HUES48 (cell line): ENCODE results near the gene XXYLT1.

Experiments used
- H3K27ac ChIP-seq: one replicate; pipeline ENCODE4 v1.7.0; 2013; ENCODE audit warnings: low read depth, low read length, inconsistent platforms
- H3K27me3 ChIP-seq: 2 replicates; pipeline ENCODE4 v1.6.1; 2013; ENCODE audit warnings: mild to moderate bottlenecking, low read length; ENCODE audit not compliant: control insufficient read depth, insufficient read depth
- H3K36me3 ChIP-seq: 2 replicates; pipeline ENCODE4 v1.6.1; 2013; ENCODE audit warnings: low read length; ENCODE audit not compliant: control insufficient read depth, insufficient read depth
- H3K4me1 ChIP-seq: 2 replicates; pipeline ENCODE4 v1.6.1; 2013; ENCODE audit warnings: mild to moderate bottlenecking, low read length; ENCODE audit not compliant: control insufficient read depth, insufficient read depth
- H3K4me3 ChIP-seq: 2 replicates; pipeline ENCODE4 v1.5.1; 2013; ENCODE audit warnings: mild to moderate bottlenecking, low read depth, low read length
- H3K9ac ChIP-seq: 2 replicates; pipeline ENCODE4 v1.6.1; 2013; ENCODE audit warnings: mild to moderate bottlenecking, low read depth, low read length, moderate library complexity
- H3K9me3 ChIP-seq: 2 replicates; pipeline ENCODE4 v1.6.1; 2013; ENCODE audit warnings: low read length; ENCODE audit not compliant: control insufficient read depth, insufficient read depth

Gene XXYLT1

DNA sequence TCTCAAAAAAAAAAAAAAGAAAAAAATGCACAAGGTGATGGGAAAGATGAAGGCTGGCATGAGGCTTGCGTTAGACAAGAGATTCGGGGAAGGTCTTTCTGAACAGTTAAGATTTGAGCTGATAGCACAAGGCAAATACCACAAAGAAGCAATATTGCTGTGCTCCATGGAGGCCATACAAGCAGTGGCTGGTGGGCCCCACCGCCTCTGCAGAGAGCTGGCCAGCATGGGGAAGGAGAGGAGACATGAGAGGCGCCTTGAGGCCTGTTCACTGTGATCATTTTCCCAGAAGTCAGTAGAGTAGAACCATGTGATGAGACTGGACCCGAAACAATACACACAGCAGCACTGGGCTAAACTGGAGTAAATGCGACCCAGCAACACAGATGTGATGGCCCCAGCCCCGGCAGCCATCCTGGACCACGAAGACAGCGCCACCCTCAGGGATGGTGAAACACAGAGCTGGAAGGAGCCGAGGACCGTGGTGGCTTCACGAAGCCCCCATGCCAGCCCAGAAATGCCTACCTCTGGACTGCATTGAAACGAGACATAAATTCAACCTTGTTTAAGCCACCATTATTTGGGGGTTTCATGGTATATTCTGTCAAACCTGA, 5.5 kb downstream of the XXYLT1 start:
- Histone ChIP-seq H3K4me1 (peaks cover 13% of the 10 kb centered on the region), H3K36me3 (peaks cover 34% of the 10 kb centered on the region), H3K27ac (no peak overlapping the region), H3K9me3 (no peaks in the 10 kb centered on the region), H3K9ac (no peak overlapping the region), H3K4me3 (no peak overlapping the region), H3K27me3 (no peaks in the 10 kb centered on the region)

DNA sequence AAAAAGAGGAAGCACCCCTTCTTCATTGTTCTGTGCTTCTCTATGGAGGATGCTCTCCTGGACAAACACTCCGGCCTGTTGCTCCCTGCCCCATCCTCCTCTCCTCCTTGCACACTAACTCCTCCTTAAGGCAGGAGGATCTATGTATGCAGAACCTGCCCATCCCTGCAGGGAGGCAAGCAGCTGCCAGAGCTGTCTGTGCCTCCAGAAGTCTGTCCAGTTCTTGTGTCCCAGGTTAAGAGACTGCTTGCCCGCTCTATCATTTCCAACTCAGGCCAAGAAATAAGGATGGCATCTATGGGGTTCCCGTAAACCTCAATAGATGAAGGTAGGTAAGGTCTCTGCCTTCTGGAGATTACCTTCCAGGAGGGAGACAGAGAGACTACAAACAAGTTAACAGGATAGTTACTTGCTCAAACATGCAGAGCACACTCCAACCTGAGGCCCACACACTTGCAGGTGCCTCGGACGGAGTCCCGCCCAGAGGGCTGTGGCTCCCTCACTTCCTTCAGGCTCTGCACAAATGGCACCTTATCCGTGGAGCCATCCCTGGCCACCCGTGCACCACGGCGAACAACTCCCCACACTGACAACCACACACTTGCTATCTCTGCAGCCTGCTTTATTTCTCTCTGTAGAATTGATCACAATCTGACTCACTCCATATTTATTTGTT, 6.9 kb downstream of the XXYLT1 start:
- peaks cover 29% of the 10 kb centered on the region for H3K36me3 ChIP-seq
- no peak overlapping the region for H3K27ac ChIP-seq
- no peak overlapping the region for H3K4me3 ChIP-seq
- H3K27me3 ChIP-seq: no peaks in the 10 kb centered on the region
- H3K4me1 ChIP-seq: peaks cover 10% of the 10 kb centered on the region
- H3K9me3 ChIP-seq: no peaks in the 10 kb centered on the region
- H3K9ac ChIP-seq: no peak overlapping the region

DNA sequence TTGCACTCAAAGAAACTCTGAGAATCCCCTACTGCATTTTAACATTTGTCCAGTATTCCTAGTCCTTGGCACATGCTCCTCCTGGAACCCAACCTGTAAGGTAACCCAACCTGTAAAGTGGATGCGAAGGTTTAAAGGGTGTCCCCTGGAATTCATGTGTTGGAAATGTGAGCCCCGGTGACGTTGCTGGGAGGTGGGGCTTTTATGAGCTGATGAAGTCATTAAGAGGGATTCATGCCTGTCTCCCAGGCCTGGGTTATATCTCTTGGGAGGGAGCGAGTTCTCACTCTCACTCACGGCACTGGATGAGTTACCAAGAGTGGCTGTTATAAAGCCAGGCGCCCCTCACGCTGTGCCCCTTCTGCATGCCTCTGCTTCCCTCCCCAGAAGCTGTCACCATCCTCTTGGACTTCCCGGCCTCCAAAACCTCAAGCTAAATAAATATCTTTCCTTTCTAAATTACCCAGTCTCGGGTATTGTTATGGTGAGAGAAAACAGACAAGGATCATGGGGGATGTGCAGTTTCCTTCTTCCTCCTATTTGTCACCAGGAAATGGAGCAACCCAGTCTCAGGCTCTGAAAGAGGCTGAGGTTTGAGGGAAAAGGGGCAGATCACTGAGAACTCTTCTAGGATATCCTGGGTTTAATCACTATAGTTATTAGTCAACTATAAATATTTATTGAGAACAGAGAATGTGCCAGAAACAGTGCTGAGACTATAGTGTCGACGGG, 7.6 kb downstream of the XXYLT1 start:
- Histone ChIP-seq H3K9ac (no peak overlapping the region), H3K27me3 (no peaks in the 10 kb centered on the region), H3K27ac (no peak overlapping the region), H3K4me1 (peaks cover 15% of the 10 kb centered on the region), H3K4me3 (no peak overlapping the region), H3K9me3 (no peaks in the 10 kb centered on the region), H3K36me3 (peaks cover 24% of the 10 kb centered on the region)

DNA sequence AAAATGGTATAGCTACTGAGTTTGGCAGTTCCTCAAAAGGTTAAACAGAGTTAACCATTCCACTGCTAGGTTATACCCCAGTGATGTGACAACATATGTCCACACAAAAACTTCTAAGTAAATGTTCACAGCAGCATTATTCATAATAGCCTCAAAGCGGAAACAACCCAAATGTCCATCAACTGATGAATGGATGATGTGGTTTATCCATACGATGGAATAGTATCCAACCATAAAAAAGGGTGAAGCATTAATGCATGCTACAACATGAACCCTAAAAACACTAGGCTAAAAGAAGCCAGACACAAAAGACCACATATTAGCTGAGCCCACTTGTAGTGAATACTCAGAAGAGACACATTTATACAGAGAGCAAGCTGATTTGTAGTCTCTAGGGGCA, 9.0 kb downstream of the XXYLT1 start:
- Histone ChIP-seq H3K27ac (no peak overlapping the region), H3K9ac (no peak overlapping the region), H3K36me3 (peaks cover 16% of the 10 kb centered on the region), H3K4me1 (peaks cover 23% of the 10 kb centered on the region), H3K27me3 (no peaks in the 10 kb centered on the region), H3K4me3 (no peak overlapping the region), H3K9me3 (no peaks in the 10 kb centered on the region)

DNA sequence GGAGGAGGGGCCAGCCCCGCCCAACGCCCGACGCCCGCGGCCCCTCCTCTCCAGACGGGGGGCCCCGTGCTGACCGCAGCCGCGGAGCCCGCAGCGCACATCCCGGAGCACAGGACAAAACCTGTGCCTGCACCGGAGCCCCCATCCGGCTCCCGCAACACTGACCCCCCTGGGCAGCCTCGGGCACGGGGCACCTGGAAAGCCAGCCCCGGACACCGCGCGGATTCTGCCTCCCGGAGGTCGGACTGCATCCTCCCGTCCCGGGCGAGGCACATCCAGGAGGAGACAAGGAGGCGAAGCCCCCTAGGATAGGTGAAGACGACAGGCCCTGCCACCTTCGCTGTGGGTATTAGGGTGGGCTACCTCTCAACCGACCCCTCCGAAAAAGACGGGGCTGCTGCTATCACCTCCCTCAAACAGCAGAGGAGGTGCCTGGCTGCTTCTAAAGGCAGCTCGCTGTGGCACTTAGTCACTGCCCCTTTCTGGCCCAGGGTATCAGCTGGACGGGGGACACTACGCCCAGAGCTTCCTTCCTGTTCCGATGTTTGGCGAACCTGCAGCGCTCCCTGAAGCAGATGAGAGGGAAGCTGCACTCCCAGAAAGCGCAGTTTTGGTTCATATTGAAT, 10.6 kb downstream of the XXYLT1 start:
- H3K9me3 ChIP-seq: no peaks in the 10 kb centered on the region
- no peaks in the 10 kb centered on the region for H3K27me3 ChIP-seq
- peaks cover under 1% of the 10 kb centered on the region; the same call in 1 of the 2 replicates for H3K36me3 ChIP-seq
- H3K27ac ChIP-seq: peak overlapping the region; percentile 68
- peak overlapping the region; percentile 43; the same call in 1 of the 2 replicates for H3K9ac ChIP-seq
- H3K4me1 ChIP-seq: peaks cover 30% of the 10 kb centered on the region
- H3K4me3 ChIP-seq: peak overlapping the region; percentile 79

DNA sequence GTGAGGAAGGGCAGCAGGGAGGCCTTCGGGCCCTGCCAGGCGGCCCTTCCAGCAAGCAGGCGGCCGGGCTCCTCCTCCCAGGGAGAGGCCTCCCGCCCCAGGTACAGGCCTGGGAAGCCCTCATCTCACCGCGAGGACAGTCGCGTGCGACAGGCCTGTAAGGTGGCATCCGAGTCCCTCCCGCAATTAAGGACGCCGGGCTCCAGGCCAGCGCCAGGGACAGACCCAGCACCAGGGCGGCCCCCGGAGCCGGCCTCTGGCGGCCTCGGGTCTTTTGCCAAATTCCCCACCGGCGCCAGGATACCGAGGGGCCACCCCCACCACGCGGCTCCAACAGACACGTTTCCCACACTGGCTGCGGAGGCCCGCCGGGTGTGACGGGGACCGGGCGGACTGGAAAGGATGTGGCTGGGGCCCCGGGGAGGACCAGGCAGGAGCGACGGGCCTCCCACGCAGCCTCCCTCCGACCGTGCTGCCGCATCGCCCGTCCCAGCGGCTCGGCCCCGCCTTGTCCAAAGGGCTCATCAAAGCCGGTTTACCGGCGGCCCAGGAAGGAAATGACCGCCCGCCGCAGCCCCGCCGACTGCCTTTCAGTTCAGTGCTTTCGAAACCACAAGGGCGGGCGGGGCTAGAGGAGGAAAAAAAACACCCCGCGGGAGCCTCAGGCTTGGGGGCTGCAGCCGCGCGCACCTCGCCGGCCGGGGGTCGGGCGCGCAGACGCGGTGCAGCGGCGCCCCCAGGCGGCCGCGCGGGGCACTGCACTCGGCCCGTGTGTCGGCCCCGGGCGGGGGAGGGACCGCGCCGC, 11.3 kb downstream of the XXYLT1 start:
- Histone ChIP-seq H3K4me1 (peaks cover 30% of the 10 kb centered on the region), H3K27ac (peak overlapping the region; percentile 91)

DNA sequence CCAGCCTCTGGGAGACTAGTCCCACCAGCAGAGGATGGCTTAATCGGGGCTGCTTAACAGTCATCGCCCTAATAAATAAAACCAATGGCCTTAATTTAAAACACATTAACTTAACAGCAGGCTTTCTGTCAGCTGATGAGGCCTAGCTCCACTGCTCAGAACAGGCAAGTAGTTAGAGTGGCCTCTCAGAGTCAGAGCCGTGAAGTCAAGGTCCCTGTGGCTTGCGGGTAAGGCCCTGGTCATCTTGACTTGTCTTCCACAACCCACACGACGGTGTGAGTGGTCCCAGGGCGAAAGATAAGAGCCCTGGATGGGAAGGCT, 11.8 kb downstream of the XXYLT1 start:
- H3K9me3 ChIP-seq: no peaks in the 10 kb centered on the region
- peaks cover 32% of the 10 kb centered on the region for H3K4me1 ChIP-seq
- no peaks in the 10 kb centered on the region for H3K27me3 ChIP-seq
- no peaks in the 10 kb centered on the region; the same call in 1 of the 2 replicates for H3K36me3 ChIP-seq
- peak overlapping the region; percentile 91 for H3K27ac ChIP-seq
- H3K4me3 ChIP-seq: peak overlapping the region; percentile 79
- H3K9ac ChIP-seq: peak overlapping the region; percentile 60; the same call in 1 of the 2 replicates

More for the DNA sequence above, 11.3 kb downstream of the XXYLT1 start:
- H3K9ac ChIP-seq: peak overlapping the region; percentile 60
- no peaks in the 10 kb centered on the region for H3K9me3 ChIP-seq
- no peaks in the 10 kb centered on the region; the same call in 1 of the 2 replicates for H3K36me3 ChIP-seq
- peak overlapping the region; percentile 79 for H3K4me3 ChIP-seq
- no peaks in the 10 kb centered on the region for H3K27me3 ChIP-seq

DNA sequence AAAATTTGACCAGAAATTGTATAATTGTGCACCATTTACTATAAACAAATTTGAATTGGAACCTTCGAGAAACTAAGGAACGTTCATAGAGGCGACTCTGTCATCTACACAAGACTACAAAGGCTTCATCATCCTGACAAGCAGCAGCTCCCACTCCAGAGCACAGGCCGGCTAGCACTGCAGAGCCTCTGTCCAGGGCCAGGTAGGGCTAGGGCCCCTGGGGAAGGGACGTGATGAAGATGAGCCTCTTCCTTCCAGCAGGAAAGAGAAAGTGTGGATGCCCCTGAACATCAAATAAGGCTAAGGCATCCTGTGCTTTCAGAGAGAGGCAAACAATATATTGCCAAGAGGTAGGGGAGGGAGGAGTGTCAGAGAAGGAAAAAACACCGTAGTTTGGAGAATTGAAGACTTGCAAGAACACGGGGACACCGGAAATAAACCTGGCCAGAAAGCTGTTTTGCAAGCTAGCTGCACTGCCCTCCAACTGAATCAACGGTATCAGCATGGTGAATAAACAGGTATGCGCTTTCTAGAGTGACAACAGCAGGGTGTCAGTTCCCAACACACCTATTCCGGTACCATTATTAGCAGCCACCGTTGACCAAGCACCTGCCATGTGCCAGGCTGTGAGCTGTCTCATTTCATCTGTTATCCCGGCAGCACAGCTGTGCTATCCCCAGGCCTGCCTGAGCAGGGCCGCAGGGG, 12.4 kb downstream of the XXYLT1 start:
- no peaks in the 10 kb centered on the region for H3K27me3 ChIP-seq

DNA sequence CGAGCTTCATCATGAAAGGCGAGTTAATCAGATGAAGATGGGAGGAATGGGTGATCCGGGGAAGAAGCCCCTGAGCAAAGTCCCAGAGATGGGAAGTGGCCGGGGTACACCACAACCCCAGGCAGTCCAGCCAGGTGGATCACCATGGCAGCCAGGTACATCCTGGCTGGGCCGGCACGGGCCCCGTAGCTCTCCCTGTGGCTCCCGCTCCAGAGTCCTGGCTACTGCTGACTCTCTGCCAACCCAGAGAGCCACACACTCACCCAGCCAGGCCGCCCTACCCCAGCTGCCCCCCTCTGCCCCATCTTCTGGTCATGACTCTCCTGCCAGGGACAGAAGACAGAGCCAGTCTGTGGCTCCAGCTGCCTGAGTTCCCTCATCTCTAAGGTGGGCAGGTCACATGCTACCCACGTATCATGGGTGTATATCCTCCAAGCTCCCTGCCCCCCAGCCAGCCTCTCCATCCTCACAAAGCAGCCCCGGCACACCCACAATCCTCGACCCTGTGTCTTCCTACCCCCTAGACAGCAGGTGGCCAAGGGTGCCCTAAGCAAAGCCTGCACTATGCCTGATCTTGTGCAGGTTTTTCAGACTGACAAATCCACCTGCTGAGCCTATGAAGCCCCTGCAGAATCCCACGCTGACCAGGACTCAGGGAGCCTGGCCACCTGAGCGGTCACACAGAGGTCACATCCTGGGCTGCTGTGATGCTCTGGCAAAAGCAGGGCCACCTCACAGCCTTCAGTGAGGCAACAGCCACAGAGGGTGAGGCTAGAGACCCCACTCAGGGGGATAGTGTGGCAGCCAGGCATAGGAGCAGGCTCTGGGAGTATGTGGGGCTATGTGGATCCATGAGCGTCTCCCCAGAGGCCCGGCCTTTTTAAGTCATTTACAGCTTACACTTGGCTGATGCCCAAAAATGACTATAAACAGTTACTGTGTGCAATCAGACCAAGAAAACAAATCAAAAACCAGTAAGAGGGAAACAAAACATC, 13.2 kb downstream of the XXYLT1 start:
- Histone ChIP-seq H3K4me3 (no peak overlapping the region), H3K27me3 (no peaks in the 10 kb centered on the region), H3K27ac (no peak overlapping the region), H3K36me3 (no peaks in the 10 kb centered on the region; the same call in 1 of the 2 replicates), H3K4me1 (peaks cover 41% of the 10 kb centered on the region), H3K9me3 (no peaks in the 10 kb centered on the region), H3K9ac (no peak overlapping the region)

More for the DNA sequence above, 12.4 kb downstream of the XXYLT1 start:
- no peaks in the 10 kb centered on the region; the same call in 1 of the 2 replicates for H3K36me3 ChIP-seq
- H3K27ac ChIP-seq: peak overlapping the region; percentile 91
- H3K9ac ChIP-seq: 0 out of 2 replicates have a peak overlapping the region, but pooled peaks have one; percentile 60
- H3K4me1 ChIP-seq: peaks cover 37% of the 10 kb centered on the region
- no peak overlapping the region for H3K4me3 ChIP-seq
- no peaks in the 10 kb centered on the region for H3K9me3 ChIP-seq
